CD4-positive, CD25-positive, alpha-beta regulatory T cell (primary cell): ENCODE measurements around the gene MAP2K6. TPM values are rescaled to one million over a fixed set of nuclear protein-coding genes. Genes with fewer than 3 reads are reported as not detected.

Experiments used
- ATAC-seq, 2 donors: fragments of 150-1000 bp; cut with Tn5 transposase; one replicate each; pipeline ENCODE4 v1.10.0; 2021; ENCODE audit warnings: low read depth in 2 of 2, moderate number of reproducible peaks in 2 of 2, moderate library complexity in 1 of 2
- DNase-seq, 3 donors: peaks; one replicate each; pipeline versions ENCODE4 v3.0.0 to v3.0.0-alpha.2; 2012 to 2022; ENCODE audit warnings: mixed read lengths in 1 of 3
- H3K27ac ChIP-seq: one replicate; pipeline ENCODE4 v1.7.0; 2013; ENCODE audit warnings: mild to moderate bottlenecking, low read length; ENCODE audit not compliant: insufficient read depth, poor library complexity, severe bottlenecking
- H3K27me3 ChIP-seq: one replicate; pipeline ENCODE4 v1.7.0; 2013; ENCODE audit warnings: low read length; ENCODE audit not compliant: control insufficient read depth, insufficient read depth
- H3K36me3 ChIP-seq: one replicate; pipeline ENCODE4 v1.7.0; 2013; ENCODE audit warnings: mild to moderate bottlenecking, low read length, moderate library complexity; ENCODE audit not compliant: control insufficient read depth, insufficient read depth
- H3K4me1 ChIP-seq: 2 replicates; pipeline ENCODE4 v1.7.0; 2013; ENCODE audit warnings: mild to moderate bottlenecking, low read length; ENCODE audit not compliant: insufficient read depth, control insufficient read depth, poor library complexity, severe bottlenecking
- H3K4me3 ChIP-seq: one replicate; pipeline ENCODE4 v1.7.0; 2013; ENCODE audit warnings: low read depth, mild to moderate bottlenecking, low read length, moderate library complexity
- H3K9me3 ChIP-seq, 2 experiments: 1 replicate in 1 of 2; 2 replicates in 1 of 2; pipeline ENCODE4 v1.7.0; 2013; ENCODE audit warnings: low read length in 2 of 2, mild to moderate bottlenecking in 1 of 2, moderate library complexity in 1 of 2; ENCODE audit not compliant: control insufficient read depth in 2 of 2
- H3K27ac Mint-ChIP-seq, 3 donors: one replicate each; pipeline ENCODE4 v1.8.0; 2020 to 2022; ENCODE audit warnings: mild to moderate bottlenecking in 3 of 3, mixed read lengths in 3 of 3, moderate library complexity in 2 of 3
- H3K27me3 Mint-ChIP-seq: one replicate; pipeline ENCODE4 v1.8.0; 2022; ENCODE audit warnings: mild to moderate bottlenecking, mixed read lengths
- H3K36me3 Mint-ChIP-seq: one replicate; pipeline ENCODE4 v1.8.0; 2020; ENCODE audit warnings: mixed read lengths
- H3K4me1 Mint-ChIP-seq, 4 donors: one replicate each; pipeline ENCODE4 v1.8.0; 2020 to 2022; ENCODE audit warnings: mixed read lengths in 4 of 4, mild to moderate bottlenecking in 1 of 4
- H3K4me3 Mint-ChIP-seq, 4 donors: one replicate each; pipeline ENCODE4 v1.8.0; 2020 to 2022; ENCODE audit warnings: mild to moderate bottlenecking in 4 of 4, mixed read lengths in 4 of 4, moderate library complexity in 3 of 4
- H3K9me3 Mint-ChIP-seq, 7 donors: one replicate each; pipeline ENCODE4 v1.8.0; 2020 to 2022; ENCODE audit warnings: mixed read lengths in 7 of 7, mild to moderate bottlenecking in 3 of 7, moderate library complexity in 2 of 7
- polyA plus RNA-seq, 4 donors: library from polyadenylated mRNA; unstranded; fragments of 300-500 nt; fragmentation: Illumina TruSeq; gene quantifications; one replicate each; pipeline ENCODE4 v1.2.3, GENCODE V29; 2021
- total RNA-seq: library from RNA; stranded (reverse); gene quantifications from one replicate; pipeline ENCODE4 v1.2.3, GENCODE V29; 2022

The MAP2K6 gene
- total and polyA plus RNA-seq, 5 donors from 2014 or later = 10.3 to 17.3 (median 14.0) TPM

GRCh38 chr17:69415431-69415830, 934 bp downstream of the MAP2K6 start:
- no peak overlapping the region for H3K27ac ChIP-seq
- Mint-ChIP-seq H3K9me3 (no peaks in the 10 kb centered on the region), H3K27me3 (no peaks in the 10 kb centered on the region), H3K4me1 (peaks cover 0 to 8% (median 5%) of the 10 kb centered on the region in 4 donors), H3K4me3 (no peak overlapping the region), H3K36me3 (no peaks in the 10 kb centered on the region), H3K27ac (no peak overlapping the region)
- H3K4me1 ChIP-seq = peaks cover 32% of the 10 kb centered on the region
- no peaks in the 10 kb centered on the region for H3K27me3 ChIP-seq
- H3K9me3 ChIP-seq = no peaks in the 10 kb centered on the region
- H3K36me3 ChIP-seq = no peaks in the 10 kb centered on the region
- peak overlapping the region; percentile 94 for H3K4me3 ChIP-seq
- ATAC-seq (no peak), DNase-seq (no peak)

- no peak overlapping the region for H3K27ac Mint-ChIP-seq
Observed at GRCh38 chr17:69417545-69418483, 3.3 kb downstream of the MAP2K6 start.

GRCh38 chr17:69418535-69418934, 4.0 kb downstream of the MAP2K6 start:
- Mint-ChIP-seq H3K36me3 (peaks cover 6% of the 10 kb centered on the region), H3K4me3 (no peak overlapping the region), H3K27me3 (peaks cover 2% of the 10 kb centered on the region), H3K9me3 (no peaks in the 10 kb centered on the region), H3K4me1 (peaks cover 6 to 26% (median 20%) of the 10 kb centered on the region in 4 donors), H3K27ac (no peak overlapping the region)
- Histone ChIP-seq H3K4me1 (peaks cover 37% of the 10 kb centered on the region), H3K4me3 (no peak overlapping the region), H3K36me3 (no peaks in the 10 kb centered on the region), H3K27me3 (no peaks in the 10 kb centered on the region), H3K9me3 (no peaks in the 10 kb centered on the region), H3K27ac (no peak overlapping the region)
- ATAC-seq (no peak), DNase-seq (no peak)

More at GRCh38 chr17:69417545-69418483, 3.3 kb downstream of the MAP2K6 start:
- H3K27me3 ChIP-seq = no peaks in the 10 kb centered on the region
- Mint-ChIP-seq H3K4me3 (peak overlapping the region in 1 of 4 donors; percentile 38), H3K4me1 (peaks cover 0 to 19% (median 15%) of the 10 kb centered on the region in 4 donors), H3K36me3 (no peaks in the 10 kb centered on the region), H3K9me3 (no peaks in the 10 kb centered on the region), H3K27me3 (no peaks in the 10 kb centered on the region)
- H3K27ac ChIP-seq = no peak overlapping the region
- H3K4me1 ChIP-seq = peaks cover 32% of the 10 kb centered on the region
- H3K4me3 ChIP-seq = peak overlapping the region; percentile 15
- H3K36me3 ChIP-seq = no peaks in the 10 kb centered on the region
- ATAC-seq (no peak), DNase-seq (no peak)
- no peaks in the 10 kb centered on the region for H3K9me3 ChIP-seq

GRCh38 chr17:69423450-69423849, 9.0 kb downstream of the MAP2K6 start:
- H3K4me3 Mint-ChIP-seq = peak overlapping the region in 2 of 4 donors; percentile 47 to 61
- H3K9me3 ChIP-seq = no peaks in the 10 kb centered on the region

GRCh38 chr17:69424287-69425041, 10.0 kb downstream of the MAP2K6 start:
- DNase-seq (no peak), ATAC-seq (no peak)
- H3K27ac ChIP-seq = no peak overlapping the region
- H3K4me1 ChIP-seq = peaks cover 5% of the 10 kb centered on the region
- no peaks in the 10 kb centered on the region for H3K27me3 ChIP-seq
- no peak overlapping the region for H3K4me3 ChIP-seq
- peaks cover 5% of the 10 kb centered on the region for H3K27me3 Mint-ChIP-seq
- H3K4me1 Mint-ChIP-seq = peaks cover 15 to 53% (median 24%) of the 10 kb centered on the region in 4 donors
- H3K36me3 Mint-ChIP-seq = peaks cover 15% of the 10 kb centered on the region
- H3K4me3 Mint-ChIP-seq = no peak overlapping the region
- H3K9me3 Mint-ChIP-seq = no peaks in the 10 kb centered on the region
- H3K36me3 ChIP-seq = no peaks in the 10 kb centered on the region
- H3K9me3 ChIP-seq = no peaks in the 10 kb centered on the region
- no peak overlapping the region for H3K27ac Mint-ChIP-seq

More at GRCh38 chr17:69423450-69423849, 9.0 kb downstream of the MAP2K6 start:
- Mint-ChIP-seq H3K27ac (peak overlapping the region in 1 of 3 donors; percentile 3), H3K9me3 (no peaks in the 10 kb centered on the region), H3K4me1 (peaks cover 15 to 52% (median 30%) of the 10 kb centered on the region in 4 donors), H3K36me3 (peaks cover 14% of the 10 kb centered on the region), H3K27me3 (peaks cover 5% of the 10 kb centered on the region)
- no peak overlapping the region for H3K4me3 ChIP-seq
- H3K27me3 ChIP-seq = no peaks in the 10 kb centered on the region
- no peak overlapping the region for H3K27ac ChIP-seq
- DNase-seq (peak in 1 of 3 donors; percentile 40), ATAC-seq (peak in 1 of 2 donors; percentile 71)
- H3K4me1 ChIP-seq = peaks cover 5% of the 10 kb centered on the region
- no peaks in the 10 kb centered on the region for H3K36me3 ChIP-seq

GRCh38 chr17:69425978-69426377, 11.5 kb downstream of the MAP2K6 start:
- no peaks in the 10 kb centered on the region for H3K9me3 Mint-ChIP-seq
- H3K36me3 Mint-ChIP-seq = peaks cover 19% of the 10 kb centered on the region
- Histone ChIP-seq H3K4me3 (no peak overlapping the region), H3K36me3 (no peaks in the 10 kb centered on the region), H3K27ac (no peak overlapping the region), H3K4me1 (peaks cover 5% of the 10 kb centered on the region), H3K9me3 (no peaks in the 10 kb centered on the region), H3K27me3 (no peaks in the 10 kb centered on the region)
- ATAC-seq = no peak
- H3K4me1 Mint-ChIP-seq = peaks cover 15 to 55% (median 26%) of the 10 kb centered on the region in 4 donors
- no peak overlapping the region for H3K4me3 Mint-ChIP-seq
- H3K27ac Mint-ChIP-seq = no peak overlapping the region
- no peak for DNase-seq
- peaks cover 5% of the 10 kb centered on the region for H3K27me3 Mint-ChIP-seq

GRCh38 chr17:69427486-69428197, 13.1 kb downstream of the MAP2K6 start:
- Mint-ChIP-seq H3K27ac (no peak overlapping the region), H3K36me3 (peaks cover 19% of the 10 kb centered on the region), H3K4me1 (peaks cover 15 to 58% (median 28%) of the 10 kb centered on the region in 4 donors), H3K27me3 (peaks cover 5% of the 10 kb centered on the region), H3K4me3 (no peak overlapping the region), H3K9me3 (peaks cover 0 to 2% (median 0%) of the 10 kb centered on the region in 7 donors)
- no peak overlapping the region for H3K4me3 ChIP-seq
- DNase-seq = no peak
- no peaks in the 10 kb centered on the region for H3K9me3 ChIP-seq
- H3K36me3 ChIP-seq = no peaks in the 10 kb centered on the region
- H3K27ac ChIP-seq = no peak overlapping the region
- no peaks in the 10 kb centered on the region for H3K27me3 ChIP-seq
- H3K4me1 ChIP-seq = peaks cover 5% of the 10 kb centered on the region
- no peak for ATAC-seq
